OCI-LY1 (cell line): ENCODE measurements around the gene NSD1.
A peak's percentile ranks its signal among the peaks of the same experiment; 100 is the strongest.

Experiments
- H2AFZ ChIP-seq: fragments of 200-600 bp; sonication (generic), shearing (Covaris generic); 2 replicates; pipeline ENCODE4 v1.6.0; 2014; ENCODE audit warnings: antibody characterized with exemption, mild to moderate bottlenecking, low read length
- H3F3A ChIP-seq: fragments of 200-600 bp; sonication (generic), shearing (Covaris generic); 2 replicates; pipeline ENCODE4 v1.6.0; 2014; ENCODE audit warnings: mild to moderate bottlenecking, antibody characterized with exemption, low read length, moderate library complexity; ENCODE audit not compliant: insufficient read depth
- H3K27ac ChIP-seq: fragments of 200-600 bp; sonication (generic); 2 replicates; pipeline ENCODE4 v1.5.1; 2014; ENCODE audit warnings: low read length, mixed run types, mild to moderate bottlenecking, low read depth; ENCODE audit not compliant: poor library complexity, severe bottlenecking
- H3K27me3 ChIP-seq: fragments of 200-600 bp; sonication (generic); 2 replicates; pipeline ENCODE4 v1.6.0; 2014; ENCODE audit warnings: antibody characterized with exemption, mild to moderate bottlenecking, low read length, moderate library complexity; ENCODE audit not compliant: insufficient read depth
- H3K36me3 ChIP-seq: fragments of 200-600 bp; sonication (generic); 2 replicates; pipeline ENCODE4 v1.6.1; 2014; ENCODE audit warnings: mild to moderate bottlenecking, antibody characterized with exemption, low read length, moderate library complexity, mixed read lengths; ENCODE audit not compliant: insufficient read depth
- H3K4me1 ChIP-seq: fragments of 200-600 bp; sonication (generic); 2 replicates; pipeline ENCODE4 v1.5.1; 2014; ENCODE audit warnings: mild to moderate bottlenecking, low read length, moderate library complexity; ENCODE audit not compliant: insufficient read depth, severe bottlenecking
- H3K4me2 ChIP-seq: fragments of 200-600 bp; sonication (generic), shearing (Covaris generic); 2 replicates; pipeline ENCODE4 v1.6.1; 2014; ENCODE audit warnings: low read length
- H3K4me3 ChIP-seq: fragments of 200-600 bp; sonication (generic); 2 replicates; pipeline ENCODE4 v1.5.1; 2014; ENCODE audit warnings: low read length, low read depth, mild to moderate bottlenecking, mixed read lengths; ENCODE audit not compliant: poor library complexity, severe bottlenecking
- H3K79me2 ChIP-seq: fragments of 200-600 bp; shearing (Covaris generic); 2 replicates; pipeline ENCODE4 v1.6.1; 2016; ENCODE audit warnings: mixed run types, low read length, mixed read lengths; ENCODE audit not compliant: insufficient read depth
- H3K9ac ChIP-seq: fragments of 200-600 bp; sonication (generic), shearing (Covaris generic); 2 replicates; pipeline ENCODE4 v1.6.1; 2014; ENCODE audit warnings: mild to moderate bottlenecking, low read length, mixed read lengths
- H3K9me2 ChIP-seq: fragments of 200-600 bp; sonication (generic), shearing (Covaris generic); 2 replicates; pipeline ENCODE4 v1.6.1; 2014; ENCODE audit warnings: low read depth, mild to moderate bottlenecking, low read length, mixed read lengths
- H3K9me3 ChIP-seq: fragments of 200-600 bp; shearing (Covaris generic); 2 replicates; pipeline ENCODE4 v1.6.1; 2014; ENCODE audit warnings: low read length, mixed read lengths
- H4K20me1 ChIP-seq: fragments of 200-600 bp; sonication (generic), shearing (Covaris generic); 2 replicates; pipeline ENCODE4 v1.6.0; 2016; ENCODE audit warnings: mild to moderate bottlenecking, low read length; ENCODE audit not compliant: insufficient read depth
- CTCF ChIP-seq: fragments of 200-600 bp; sonication (generic), shearing (Covaris generic); IDR thresholded peaks from 2 replicates; pipeline ENCODE4 v1.5.1; 2017; ENCODE audit warnings: mild to moderate bottlenecking, antibody characterized with exemption, low read length, moderate library complexity, mixed read lengths
- EZH2 ChIP-seq: fragments of 200-600 bp; sonication (generic), shearing (Covaris generic); IDR thresholded peaks from 2 replicates; pipeline ENCODE4 v1.8.0; 2017; ENCODE audit warnings: borderline replicate concordance, mixed run types, mild to moderate bottlenecking, antibody characterized with exemption, low read length, moderate library complexity, mixed read lengths

The NSD1 gene

GRCh38 chr5:177133853-177134696 lies 502 bp downstream of the NSD1 start:
- Histone ChIP-seq H3F3A (no peaks in the 10 kb centered on the region), H3K27me3 (no peaks in the 10 kb centered on the region)

GRCh38 chr5:177134697-177135225 lies 1.2 kb downstream of the NSD1 start:
- Histone ChIP-seq H4K20me1 (no peaks in the 10 kb centered on the region), H3F3A (no peaks in the 10 kb centered on the region), H3K27me3 (no peaks in the 10 kb centered on the region), H3K4me3 (peak overlapping the region; percentile 86), H3K4me1 (peaks cover 38% of the 10 kb centered on the region), H2AFZ (no peak overlapping the region), H3K36me3 (peaks cover 46% of the 10 kb centered on the region), H3K27ac (peak overlapping the region; percentile 45), H3K9ac (peak overlapping the region; percentile 94), H3K4me2 (peak overlapping the region; percentile 99), H3K9me2 (no peaks in the 10 kb centered on the region), H3K9me3 (no peaks in the 10 kb centered on the region), H3K79me2 (peaks cover 49% of the 10 kb centered on the region)
- TF ChIP-seq CTCF (no peak), EZH2 (no peak)

More at GRCh38 chr5:177133853-177134696, 502 bp downstream of the NSD1 start:
- Histone ChIP-seq H3K36me3 (peaks cover 39% of the 10 kb centered on the region), H3K9me3 (no peaks in the 10 kb centered on the region), H2AFZ (no peak overlapping the region), H3K4me2 (peak overlapping the region; percentile 99), H3K9ac (peak overlapping the region; percentile 94), H4K20me1 (no peaks in the 10 kb centered on the region), H3K9me2 (no peaks in the 10 kb centered on the region), H3K4me1 (peaks cover 38% of the 10 kb centered on the region), H3K27ac (peak overlapping the region; percentile 45), H3K4me3 (peak overlapping the region; percentile 86), H3K79me2 (peaks cover 43% of the 10 kb centered on the region)
- no peak for TF ChIP-seq CTCF
- TF ChIP-seq EZH2 = no peak

GRCh38 chr5:177140312-177140711 lies 6.7 kb downstream of the NSD1 start:
- TF ChIP-seq CTCF = no peak
- no peak for TF ChIP-seq EZH2
- Histone ChIP-seq H3K4me1 (peaks cover 28% of the 10 kb centered on the region), H3K9ac (no peak overlapping the region), H2AFZ (no peak overlapping the region), H4K20me1 (no peaks in the 10 kb centered on the region), H3K4me3 (no peak overlapping the region), H3K36me3 (peaks cover 91% of the 10 kb centered on the region), H3K27ac (no peak overlapping the region), H3F3A (0 out of 2 replicates have a peak, but pooled peaks cover 3% of the 10 kb centered on the region), H3K4me2 (peak overlapping the region; percentile 4; the same call in 1 of the 2 replicates), H3K9me2 (no peaks in the 10 kb centered on the region), H3K79me2 (peaks cover 79% of the 10 kb centered on the region), H3K27me3 (no peaks in the 10 kb centered on the region), H3K9me3 (no peaks in the 10 kb centered on the region)
